ENCODE data around the gene SPACA6. TPM values are rescaled to one million over a fixed set of nuclear protein-coding genes. Genes with fewer than 3 reads are reported as not detected.
A peak's percentile ranks its signal among the peaks of the same experiment; 100 is the strongest.

SPACA6 gene
- total and polyA plus RNA-seq, 4 experiments from 2014 or later: 2.5 to 11.0 (median 6.5) TPM

- Histone ChIP-seq H3K27me3 (ENCODE audit: insufficient read depth, low read length) (no peaks in the 10 kb centered on the region), H3K9me3 (ENCODE audit: control insufficient read depth in 1 of 2, low read length in 2 of 2) (no peaks in the 10 kb centered on the region), H3K36me3 (ENCODE audit: insufficient read depth, low read length) (no peaks in the 10 kb centered on the region), H3K4me1 (ENCODE audit: insufficient read depth, low read length) (no peaks in the 10 kb centered on the region), H3K4me3 (ENCODE audit: low read length in 2 of 2) (no peak overlapping the region), H3K27ac (ENCODE audit: low read depth, low read length) (no peak overlapping the region)
- peaks cover 11 to 12% of the 10 kb centered on the region in 2 donors for H3K27me3 Mint-ChIP-seq
- peaks cover 0 to 12% (median 4%) of the 10 kb centered on the region in 4 donors for H3K4me1 Mint-ChIP-seq
- no peak overlapping the region for H3K27ac Mint-ChIP-seq
- POLR2A ChIA-PET (ENCODE audit: partially characterized antibody): no interaction called here
- peaks cover 0 to 4% of the 10 kb centered on the region in 2 donors for H3K36me3 Mint-ChIP-seq
- DNase-seq: no peak
- peaks cover 0 to 9% (median 0%) of the 10 kb centered on the region in 8 donors for H3K9me3 Mint-ChIP-seq
- CTCF ChIA-PET (ENCODE audit: partially characterized antibody): interaction anchor here (0.6 kb wide), 1 partner anchor 143 kb away, joined by 3 read pairs; the partner anchor contains the start of gene ZNF175
- intact Hi-C loops (cut with micrococcal nuclease): no loop called here
- no peak overlapping the region for H3K4me3 Mint-ChIP-seq
Observed at GRCh38 chr19:51713319-51714285, 20.5 kb downstream of the SPACA6 start.

- Mint-ChIP-seq H3K9me3 (peaks cover 0 to 9% (median 0%) of the 10 kb centered on the region in 8 donors), H3K4me3 (no peak overlapping the region), H3K27ac (no peak overlapping the region), H3K4me1 (peaks cover 0 to 16% (median 6%) of the 10 kb centered on the region in 4 donors), H3K36me3 (peaks cover 0 to 4% of the 10 kb centered on the region in 2 donors), H3K27me3 (peaks cover 14 to 16% of the 10 kb centered on the region in 2 donors)
- ChIA-PET CTCF (ENCODE audit: partially characterized antibody) (no interaction called here), POLR2A (ENCODE audit: partially characterized antibody) (no interaction called here)
- DNase-seq: no peak
- Histone ChIP-seq H3K4me3 (ENCODE audit: low read length in 2 of 2) (no peak overlapping the region), H3K36me3 (ENCODE audit: insufficient read depth, low read length) (no peaks in the 10 kb centered on the region), H3K4me1 (ENCODE audit: insufficient read depth, low read length) (no peaks in the 10 kb centered on the region), H3K9me3 (ENCODE audit: control insufficient read depth in 1 of 2, low read length in 2 of 2) (no peaks in the 10 kb centered on the region), H3K27me3 (ENCODE audit: insufficient read depth, low read length) (no peaks in the 10 kb centered on the region), H3K27ac (ENCODE audit: low read depth, low read length) (no peak overlapping the region)
- intact Hi-C loops (cut with micrococcal nuclease): no loop called here
Observed at GRCh38 chr19:51714848-51715247, 21.7 kb downstream of the SPACA6 start.

- Histone ChIP-seq H3K4me3 (ENCODE audit: low read length in 2 of 2) (no peak overlapping the region), H3K4me1 (ENCODE audit: insufficient read depth, low read length) (no peaks in the 10 kb centered on the region), H3K9me3 (ENCODE audit: control insufficient read depth in 1 of 2, low read length in 2 of 2) (no peaks in the 10 kb centered on the region), H3K36me3 (ENCODE audit: insufficient read depth, low read length) (no peaks in the 10 kb centered on the region), H3K27ac (ENCODE audit: low read depth, low read length) (no peak overlapping the region), H3K27me3 (ENCODE audit: insufficient read depth, low read length) (no peaks in the 10 kb centered on the region)
- intact Hi-C loops (cut with micrococcal nuclease): no loop called here
- H3K27ac Mint-ChIP-seq: no peak overlapping the region
- peaks cover 16 to 19% of the 10 kb centered on the region in 2 donors for H3K27me3 Mint-ChIP-seq
- no peak for DNase-seq
- ChIA-PET CTCF (ENCODE audit: partially characterized antibody) (no interaction called here), POLR2A (ENCODE audit: partially characterized antibody) (no interaction called here)
- H3K4me1 Mint-ChIP-seq: peaks cover 0 to 11% (median 6%) of the 10 kb centered on the region in 4 donors
- peaks cover 0 to 9% (median 0%) of the 10 kb centered on the region in 8 donors for H3K9me3 Mint-ChIP-seq
- no peak overlapping the region for H3K4me3 Mint-ChIP-seq
- peaks cover 0 to 4% of the 10 kb centered on the region in 2 donors for H3K36me3 Mint-ChIP-seq
Observed at GRCh38 chr19:51715850-51716249, 22.7 kb downstream of the SPACA6 start.

- CTCF ChIA-PET (ENCODE audit: partially characterized antibody): no interaction called here
- H3K27ac ChIP-seq (ENCODE audit: low read depth, low read length): no peak overlapping the region
- H3K4me3 ChIP-seq (ENCODE audit: low read length in 2 of 2): no peak overlapping the region
- intact Hi-C loops (cut with micrococcal nuclease): no loop called here
- peaks cover 15 to 23% of the 10 kb centered on the region in 2 donors for H3K27me3 Mint-ChIP-seq
- no peak for DNase-seq
- H3K4me1 ChIP-seq (ENCODE audit: insufficient read depth, low read length): no peaks in the 10 kb centered on the region
- H3K27ac Mint-ChIP-seq: no peak overlapping the region
- peak overlapping the region in 1 of 8 donors; percentile 28 for H3K4me3 Mint-ChIP-seq
- POLR2A ChIA-PET (ENCODE audit: partially characterized antibody): no interaction called here
- no peaks in the 10 kb centered on the region for H3K27me3 ChIP-seq (ENCODE audit: insufficient read depth, low read length)
- no peaks in the 10 kb centered on the region for H3K36me3 Mint-ChIP-seq
- peaks cover 0 to 9% (median 0%) of the 10 kb centered on the region in 8 donors for H3K9me3 Mint-ChIP-seq
- H3K9me3 ChIP-seq (ENCODE audit: control insufficient read depth in 1 of 2, low read length in 2 of 2): no peaks in the 10 kb centered on the region
- H3K4me1 Mint-ChIP-seq: peaks cover 0 to 11% (median 6%) of the 10 kb centered on the region in 4 donors
- no peaks in the 10 kb centered on the region for H3K36me3 ChIP-seq (ENCODE audit: insufficient read depth, low read length)
Observed at GRCh38 chr19:51716925-51717324, 23.8 kb downstream of the SPACA6 start.

GRCh38 chr19:51719251-51719988 lies 26.3 kb downstream of the SPACA6 start:
- Histone ChIP-seq H3K27me3 (ENCODE audit: insufficient read depth, low read length) (no peaks in the 10 kb centered on the region), H3K36me3 (ENCODE audit: insufficient read depth, low read length) (no peaks in the 10 kb centered on the region), H3K4me3 (ENCODE audit: low read length in 2 of 2) (no peak overlapping the region), H3K9me3 (ENCODE audit: control insufficient read depth in 1 of 2, low read length in 2 of 2) (no peaks in the 10 kb centered on the region), H3K27ac (ENCODE audit: low read depth, low read length) (no peak overlapping the region), H3K4me1 (ENCODE audit: insufficient read depth, low read length) (no peaks in the 10 kb centered on the region)
- POLR2A ChIA-PET (ENCODE audit: partially characterized antibody): interaction anchor here (1.3 kb wide), 1 partner anchor 12 kb away, joined by 4 read pairs; no protein-coding TSS in a partner anchor
- CTCF ChIA-PET (ENCODE audit: partially characterized antibody): no interaction called here
- DNase-seq: no peak
- Mint-ChIP-seq H3K4me3 (peak overlapping the region in 2 of 8 donors; percentile 10 to 28), H3K36me3 (no peaks in the 10 kb centered on the region), H3K4me1 (peaks cover 0 to 11% (median 6%) of the 10 kb centered on the region in 4 donors), H3K27me3 (peaks cover 20 to 34% of the 10 kb centered on the region in 2 donors), H3K27ac (no peak overlapping the region), H3K9me3 (peaks cover 0 to 9% (median 0%) of the 10 kb centered on the region in 8 donors)
- intact Hi-C loops (cut with micrococcal nuclease): no loop called here

- Mint-ChIP-seq H3K4me3 (no peak overlapping the region), H3K27me3 (peaks cover 26 to 42% of the 10 kb centered on the region in 2 donors), H3K9me3 (peaks cover 0 to 6% (median 0%) of the 10 kb centered on the region in 8 donors), H3K36me3 (no peaks in the 10 kb centered on the region), H3K27ac (no peak overlapping the region), H3K4me1 (peaks cover 0 to 6% (median 5%) of the 10 kb centered on the region in 4 donors)
- Histone ChIP-seq H3K27me3 (ENCODE audit: insufficient read depth, low read length) (peaks cover under 1% of the 10 kb centered on the region), H3K4me3 (ENCODE audit: low read length in 2 of 2) (no peak overlapping the region), H3K36me3 (ENCODE audit: insufficient read depth, low read length) (no peaks in the 10 kb centered on the region), H3K9me3 (ENCODE audit: control insufficient read depth in 1 of 2, low read length in 2 of 2) (no peaks in the 10 kb centered on the region), H3K27ac (ENCODE audit: low read depth, low read length) (no peak overlapping the region), H3K4me1 (ENCODE audit: insufficient read depth, low read length) (no peaks in the 10 kb centered on the region)
- ChIA-PET CTCF (ENCODE audit: partially characterized antibody) (no interaction called here), POLR2A (ENCODE audit: partially characterized antibody) (no interaction called here)
- DNase-seq: no peak
- intact Hi-C loops (cut with micrococcal nuclease): no loop called here
Observed at GRCh38 chr19:51721905-51722304, 28.8 kb downstream of the SPACA6 start.

GRCh38 chr19:51722492-51722891 lies 29.4 kb downstream of the SPACA6 start:
- H3K27me3 Mint-ChIP-seq: peaks cover 26 to 46% of the 10 kb centered on the region in 2 donors
- no peak for DNase-seq
- ChIA-PET CTCF (ENCODE audit: partially characterized antibody) (no interaction called here), POLR2A (ENCODE audit: partially characterized antibody) (no interaction called here)
- H3K27ac ChIP-seq (ENCODE audit: low read depth, low read length): no peak overlapping the region
- H3K9me3 Mint-ChIP-seq: peaks cover 0 to 6% (median under 1%) of the 10 kb centered on the region in 8 donors
- no peak overlapping the region for H3K27ac Mint-ChIP-seq
- H3K4me3 ChIP-seq (ENCODE audit: low read length in 2 of 2): no peak overlapping the region
- H3K9me3 ChIP-seq (ENCODE audit: control insufficient read depth in 1 of 2, low read length in 2 of 2): no peaks in the 10 kb centered on the region
- no peaks in the 10 kb centered on the region for H3K36me3 Mint-ChIP-seq
- H3K4me1 ChIP-seq (ENCODE audit: insufficient read depth, low read length): no peaks in the 10 kb centered on the region
- H3K4me1 Mint-ChIP-seq: peaks cover 0 to 6% (median 5%) of the 10 kb centered on the region in 4 donors
- H3K4me3 Mint-ChIP-seq: no peak overlapping the region
- intact Hi-C loops (cut with micrococcal nuclease): no loop called here
- H3K36me3 ChIP-seq (ENCODE audit: insufficient read depth, low read length): no peaks in the 10 kb centered on the region
- H3K27me3 ChIP-seq (ENCODE audit: insufficient read depth, low read length): peaks cover 6% of the 10 kb centered on the region
